HT1080 (cell line): ENCODE data around the gene KIRREL1. TPM values are rescaled to one million over a fixed set of nuclear protein-coding genes. Genes with fewer than 3 reads are reported as not detected.

Experiments
- DNase-seq: peaks from one replicate; pipeline ENCODE4 v3.0.0-alpha.2; 2015; ENCODE audit warnings: low read depth
- polyA plus RNA-seq, 2 experiments: library from polyadenylated mRNA; depleted of rRNA; stranded (reverse); fragments of >200 nt; gene quantifications; 2 replicates each; pipeline ENCODE4 v1.2.3, GENCODE V29; 2015
- total RNA-seq: library from RNA; depleted of rRNA; stranded (reverse); fragments of >200 nt; shearing (Covaris generic); gene quantifications from 2 replicates; pipeline ENCODE4 v1.2.3, GENCODE V29; 2014; rRNA removed

KIRREL1 gene
- 58.3 and 68.8 TPM in 2 replicates for total RNA-seq
- polyA plus RNA-seq (2015; cell fraction: cytosol; rRNA removed), result 35.1 and 39.9 TPM in 2 replicates
- 78.7 and 83.3 TPM in 2 replicates for polyA plus RNA-seq (2015; cell fraction: nucleus; rRNA removed)

DNA sequence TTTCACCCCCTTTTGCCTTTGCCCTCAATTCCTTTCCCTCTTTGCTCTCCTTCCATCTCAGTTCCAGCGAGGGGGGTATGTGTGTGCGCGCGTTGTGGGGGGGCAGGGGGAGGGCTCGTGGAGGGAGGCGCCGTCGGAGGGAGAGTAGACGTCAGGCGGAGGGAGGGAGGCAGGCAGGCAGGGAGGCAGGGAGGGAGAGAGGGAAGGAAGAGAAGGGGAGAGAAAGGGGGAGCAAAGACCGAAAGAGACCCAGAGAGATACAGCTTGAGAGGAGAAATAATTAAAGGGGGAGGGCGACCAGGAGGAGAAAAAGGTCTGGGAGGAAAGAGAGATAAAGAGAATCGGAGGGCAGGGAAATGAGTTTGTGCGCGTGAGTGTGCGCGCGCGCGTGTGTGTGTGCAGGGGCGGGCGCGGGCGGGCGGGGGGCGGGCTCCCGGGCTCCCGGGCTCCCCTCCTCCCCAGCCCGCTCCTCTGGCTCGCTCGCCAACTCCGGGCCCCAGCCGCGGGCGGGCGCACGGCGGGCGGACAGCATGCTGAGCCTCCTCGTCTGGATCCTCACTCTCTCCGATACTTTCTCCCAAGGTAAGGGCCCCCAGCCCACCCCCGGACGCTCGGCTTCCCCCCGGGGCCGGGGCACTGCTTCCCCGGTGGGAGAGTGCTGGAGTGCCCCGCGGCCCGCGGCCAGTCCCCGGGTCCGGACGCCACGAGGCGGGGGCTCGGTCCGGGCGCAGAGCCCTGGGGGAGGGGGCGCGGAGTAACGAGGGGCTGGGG is at the start of gene KIRREL1:
KIRREL1 (plus strand) TSS at position 499 of the 771 bp plus-strand sequence; CDS start at position 531, 32 bp downstream.
- DNase-seq, result peak; percentile 63

DNA sequence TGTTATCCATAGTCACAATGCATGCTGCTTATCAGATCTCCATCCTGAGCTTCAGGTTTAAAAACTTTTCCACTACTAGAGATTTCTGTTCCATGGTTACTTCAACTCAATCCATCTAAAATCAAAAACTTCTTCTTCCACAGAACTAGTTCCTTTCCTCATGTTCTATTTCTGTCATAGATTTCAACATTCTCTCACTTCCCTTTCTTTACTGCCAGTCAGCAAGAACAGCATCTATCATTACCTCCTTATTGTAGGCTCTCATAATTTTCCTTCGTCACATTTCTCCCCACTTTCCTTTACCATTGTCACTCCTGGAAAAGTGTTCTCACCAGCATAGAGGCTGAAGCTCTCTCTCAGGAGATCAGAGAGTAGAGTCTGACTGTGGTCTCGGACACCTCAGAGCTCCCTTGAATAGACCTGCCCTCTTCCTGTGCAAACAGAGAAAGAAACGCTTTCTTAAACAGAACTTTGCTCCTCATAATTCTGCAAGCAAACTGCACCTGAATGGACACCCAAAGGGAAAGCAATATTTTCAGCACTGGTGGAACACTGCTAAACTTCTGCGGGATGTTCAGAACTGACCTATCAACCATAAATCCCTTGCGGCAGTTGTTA is 48.7 kb upstream of the KIRREL1 start:
- DNase-seq, result no peak

DNA sequence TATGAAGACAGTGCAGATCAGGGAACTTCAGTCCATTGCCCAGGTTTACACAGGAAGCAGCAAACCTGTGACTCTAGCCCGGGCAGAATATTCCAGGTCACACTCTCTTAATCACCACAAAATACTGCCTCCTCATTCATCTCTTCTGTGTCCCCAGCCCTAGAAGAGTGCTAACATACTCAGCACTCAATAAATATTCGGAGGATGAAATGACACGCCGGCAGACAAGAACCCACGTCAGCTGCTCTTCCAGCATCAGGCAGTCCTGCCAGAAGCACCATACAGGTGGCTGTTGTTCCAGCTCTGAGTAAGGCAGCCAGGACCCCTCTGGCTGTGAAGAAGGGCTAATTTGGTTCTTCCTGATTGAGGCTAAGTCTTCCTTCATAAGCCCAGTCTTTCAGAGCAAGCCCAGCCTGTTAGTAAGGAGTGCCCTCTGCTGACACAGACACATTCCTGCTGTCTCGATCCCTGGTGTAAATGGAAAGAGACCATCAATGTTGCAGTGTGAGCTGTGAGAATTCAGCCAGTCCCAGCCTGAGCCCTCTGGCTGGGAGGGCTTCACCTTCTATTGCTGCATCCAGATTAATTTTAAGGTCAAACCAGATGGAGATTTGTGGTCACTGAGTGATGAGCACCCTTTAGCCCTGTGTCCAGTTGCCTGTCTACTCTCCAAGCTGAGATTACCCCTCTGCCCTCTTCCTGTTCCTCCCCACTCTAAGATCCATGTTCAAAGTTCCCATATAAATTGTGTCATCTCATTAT is 45.0 kb upstream of the KIRREL1 start:
- peak; percentile 53 for DNase-seq

DNA sequence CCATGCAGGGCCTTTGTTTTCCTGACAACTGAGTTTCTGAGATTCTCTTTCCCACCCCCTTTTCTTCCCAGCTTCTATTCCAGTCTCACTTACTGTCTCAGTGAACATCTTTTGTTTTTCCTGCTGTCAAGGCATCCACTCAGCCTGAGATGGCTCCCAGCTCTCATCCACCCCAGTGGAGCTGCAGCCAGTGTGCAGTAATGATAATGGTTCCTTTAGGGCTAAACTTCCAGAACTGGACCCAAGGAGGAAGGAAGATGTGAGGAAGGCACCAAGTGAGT is 44.4 kb upstream of the KIRREL1 start:
- DNase-seq, result no peak

DNA sequence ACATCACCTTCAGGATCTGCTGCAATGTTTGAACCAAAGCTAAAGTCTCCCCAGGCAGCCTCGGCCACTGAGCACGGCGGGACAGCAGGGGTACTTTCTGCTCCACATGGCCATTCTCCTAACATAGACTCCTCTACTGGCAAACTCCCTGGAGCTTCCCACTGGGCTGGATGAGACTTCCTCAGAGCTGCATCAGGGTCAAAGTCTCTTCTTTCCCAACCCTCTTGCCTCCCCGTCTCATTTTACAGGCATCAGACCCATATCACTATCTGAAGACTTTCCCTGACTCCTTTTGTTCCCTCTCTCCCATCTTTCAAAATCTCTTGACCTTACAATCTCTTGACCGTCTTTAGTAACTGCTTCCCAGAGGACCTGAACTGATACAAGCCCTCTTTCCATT is 42.2 kb upstream of the KIRREL1 start:
- DNase-seq, result no peak

DNA sequence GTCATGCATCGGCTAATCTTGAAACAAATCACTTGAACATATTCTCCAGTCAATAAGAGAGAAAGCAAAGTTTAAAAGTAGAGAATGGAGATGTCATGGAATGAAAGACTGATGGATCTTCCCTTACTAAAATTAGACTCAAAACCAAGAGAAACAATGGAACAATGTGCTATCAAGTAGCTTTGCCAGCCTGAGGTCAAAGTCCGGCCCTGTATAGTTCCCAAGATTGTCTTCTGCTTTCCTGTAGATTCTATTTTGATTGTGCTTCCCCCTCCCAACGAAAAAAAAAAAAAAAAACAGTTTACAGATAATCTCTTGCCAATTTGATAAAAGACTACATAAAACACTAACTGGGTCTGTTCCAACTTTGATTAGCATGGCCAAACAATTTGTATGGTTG is 40.8 kb upstream of the KIRREL1 start:
- no peak for DNase-seq

DNA sequence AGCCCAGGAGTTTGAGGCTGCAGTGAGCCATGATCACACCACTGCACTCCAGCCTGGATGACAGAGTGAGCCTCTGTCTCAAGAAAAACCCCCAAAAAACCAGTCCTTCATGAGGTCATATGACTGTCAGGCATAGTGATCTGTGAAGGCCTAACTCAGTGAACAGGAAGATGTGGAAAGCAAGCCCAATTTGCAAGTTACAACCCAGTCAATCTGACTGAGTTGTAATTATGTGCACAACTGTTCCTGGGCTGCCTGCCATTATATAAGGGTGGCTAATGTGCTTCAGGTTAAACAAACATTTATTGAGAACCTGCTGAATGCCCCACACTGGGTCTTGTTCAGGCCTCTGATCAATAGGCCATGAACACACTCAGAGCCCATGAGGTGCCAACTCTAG is 38.2 kb upstream of the KIRREL1 start:
- no peak for DNase-seq

DNA sequence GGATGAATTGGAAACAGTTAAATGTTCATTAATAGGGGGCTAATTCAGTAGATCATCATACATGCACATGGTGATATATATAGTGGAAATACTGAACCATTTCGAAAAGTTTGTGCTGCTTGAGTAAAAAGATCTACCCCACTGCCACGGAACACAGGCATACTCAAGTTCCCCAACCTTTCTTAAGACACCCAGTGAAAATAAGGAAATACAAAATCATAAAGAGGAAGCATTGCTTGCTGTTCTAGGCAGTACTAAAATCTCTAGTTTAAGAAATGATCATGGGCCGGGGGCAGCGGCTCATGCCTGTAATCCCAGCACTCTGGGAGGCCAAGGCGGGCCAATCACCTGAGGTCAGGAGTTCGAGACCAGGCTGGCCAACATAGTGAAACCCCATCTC is 37.6 kb upstream of the KIRREL1 start:
- DNase-seq, result no peak

DNA sequence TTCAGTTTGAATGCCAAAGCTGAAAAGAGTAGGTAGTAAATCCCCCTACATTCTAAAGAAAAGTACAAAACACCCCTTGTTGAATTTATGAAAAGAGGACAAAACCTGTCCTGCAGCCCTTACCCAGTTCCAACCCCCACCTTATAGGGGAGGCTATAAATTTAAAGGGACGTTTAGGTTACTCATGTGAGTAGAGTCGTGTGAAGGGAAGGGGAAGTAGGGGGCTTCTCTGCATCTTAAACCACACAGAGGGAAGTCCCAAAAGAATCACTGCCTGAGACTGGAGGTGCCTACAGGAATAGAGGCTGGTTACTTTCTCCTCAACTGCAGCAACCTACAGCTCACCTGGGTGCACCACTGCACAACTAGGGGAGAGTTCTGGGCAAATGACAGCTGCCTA is 36.7 kb upstream of the KIRREL1 start:
- DNase-seq, result no peak

DNA sequence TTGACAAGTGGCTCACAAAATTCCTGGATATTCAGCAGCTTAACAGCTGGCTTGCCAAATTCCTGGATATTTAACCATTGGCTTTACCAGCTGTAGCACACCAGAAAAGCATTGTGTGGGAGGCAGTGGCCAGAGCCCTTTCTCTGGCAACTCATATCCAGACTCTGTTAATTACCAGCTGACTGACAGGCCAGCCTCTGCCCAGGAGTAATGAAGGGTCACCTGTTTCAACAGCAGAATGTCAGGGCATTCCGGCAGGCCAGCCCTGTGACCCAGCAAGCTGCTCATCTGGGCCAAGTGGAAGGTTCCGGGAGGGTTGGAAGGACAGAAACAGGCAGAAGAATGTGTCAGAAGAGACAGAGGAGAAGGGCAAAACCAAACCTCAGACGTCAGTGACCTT is 35.2 kb upstream of the KIRREL1 start:
- no peak for DNase-seq

DNA sequence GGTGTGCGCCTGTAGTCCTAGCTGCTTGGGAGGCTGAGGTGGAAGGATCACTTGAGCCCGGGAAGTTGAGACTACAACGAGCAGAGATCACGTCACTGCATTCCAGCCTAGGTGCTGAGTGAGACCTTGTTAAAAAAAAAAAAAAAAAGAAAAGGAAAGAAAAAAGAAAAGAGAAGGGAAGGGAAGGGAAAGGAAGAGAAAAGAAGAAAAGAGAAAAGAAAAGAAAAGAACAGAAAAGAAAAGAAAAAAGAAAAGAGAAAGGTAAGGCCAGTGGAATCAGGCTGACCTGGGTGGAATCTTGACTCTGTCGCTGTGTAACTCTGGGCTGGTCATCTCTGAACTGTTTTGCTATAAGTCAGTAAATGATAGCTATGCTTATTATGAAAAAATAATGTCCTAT is 33.7 kb upstream of the KIRREL1 start:
- no peak for DNase-seq

DNA sequence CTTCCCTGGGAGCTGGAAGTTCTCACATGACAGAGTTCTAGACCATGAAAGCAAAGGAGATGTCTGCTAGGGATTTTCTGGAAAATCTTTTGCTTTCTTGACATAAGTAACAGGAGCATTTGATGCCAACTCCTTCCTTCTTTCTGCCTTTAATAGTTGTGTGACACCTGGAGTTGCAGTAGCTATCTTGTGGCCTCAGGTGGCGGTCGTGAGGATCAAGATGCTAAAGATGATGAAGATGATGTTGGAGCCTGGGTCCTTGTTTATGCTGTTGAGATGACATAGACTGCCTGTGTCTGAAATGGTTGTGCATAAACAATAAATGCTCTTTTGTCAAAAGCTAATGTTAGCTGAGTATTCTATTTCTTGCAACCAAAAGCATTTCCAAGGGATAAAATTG is 32.7 kb upstream of the KIRREL1 start:
- DNase-seq, result no peak

DNA sequence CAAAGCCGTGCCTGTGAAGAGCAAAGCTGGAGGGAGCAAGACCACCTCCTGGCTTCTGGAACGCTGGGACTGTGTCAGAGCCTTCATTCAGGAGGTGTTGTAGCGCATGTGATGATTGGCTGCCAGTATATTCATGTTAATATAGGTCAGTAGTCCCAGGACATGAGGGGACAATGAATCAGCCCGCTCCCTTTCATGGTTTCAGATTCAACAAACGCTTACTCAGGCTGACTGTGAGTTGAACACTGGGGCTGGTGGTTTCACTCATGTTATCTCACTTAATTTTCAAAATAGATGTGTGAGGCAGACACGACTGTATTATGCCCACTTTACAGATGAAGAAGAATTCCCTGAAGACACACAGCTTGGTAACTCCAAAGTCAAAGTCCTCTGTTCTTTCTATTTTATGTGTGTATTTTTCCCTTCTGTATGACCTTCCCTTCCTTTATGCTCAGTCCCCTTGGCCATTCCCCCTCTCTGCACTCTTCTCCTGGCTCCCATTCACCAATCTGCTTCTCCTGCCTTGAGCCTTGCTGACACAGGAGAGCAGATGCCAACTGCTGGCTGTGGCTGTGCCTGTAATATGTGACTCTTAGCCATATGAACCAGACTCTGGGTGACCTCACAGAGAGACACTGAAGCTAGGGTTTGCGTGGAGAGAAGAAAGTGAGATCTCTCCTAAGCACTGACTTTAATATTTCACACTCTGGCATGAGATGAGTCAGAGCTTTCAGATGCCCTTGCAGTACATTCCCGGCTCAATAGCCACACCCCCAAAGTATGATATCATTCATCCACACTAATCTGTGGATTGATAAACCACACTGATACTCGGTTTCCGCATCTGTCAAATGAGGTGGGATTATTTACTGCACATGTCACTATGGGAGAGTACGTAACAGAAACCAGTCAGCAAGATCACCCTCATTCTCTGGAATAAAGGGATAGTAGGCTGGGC is 31.4 kb upstream of the KIRREL1 start:
- peak; percentile 76 for DNase-seq

DNA sequence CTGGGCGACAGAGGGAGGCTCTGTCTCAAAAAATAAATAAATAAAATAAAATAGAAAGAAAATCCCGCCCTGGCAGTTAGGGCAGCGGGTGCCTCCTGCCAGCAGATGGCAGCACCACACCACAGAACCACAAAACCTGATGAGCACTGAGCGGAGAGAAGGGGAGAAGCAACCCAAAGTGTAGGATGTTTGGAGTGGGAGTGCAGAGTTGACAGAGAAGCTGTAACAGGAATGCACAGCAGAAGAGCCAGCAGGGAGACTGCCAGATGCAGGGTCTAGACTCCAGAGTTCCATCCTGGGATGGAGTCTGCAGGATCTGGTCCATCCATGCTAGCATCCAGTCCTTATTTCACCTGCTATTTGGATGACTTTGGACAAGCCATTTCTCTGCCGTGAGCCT is 29.7 kb upstream of the KIRREL1 start:
- peak; percentile 66 for DNase-seq

DNA sequence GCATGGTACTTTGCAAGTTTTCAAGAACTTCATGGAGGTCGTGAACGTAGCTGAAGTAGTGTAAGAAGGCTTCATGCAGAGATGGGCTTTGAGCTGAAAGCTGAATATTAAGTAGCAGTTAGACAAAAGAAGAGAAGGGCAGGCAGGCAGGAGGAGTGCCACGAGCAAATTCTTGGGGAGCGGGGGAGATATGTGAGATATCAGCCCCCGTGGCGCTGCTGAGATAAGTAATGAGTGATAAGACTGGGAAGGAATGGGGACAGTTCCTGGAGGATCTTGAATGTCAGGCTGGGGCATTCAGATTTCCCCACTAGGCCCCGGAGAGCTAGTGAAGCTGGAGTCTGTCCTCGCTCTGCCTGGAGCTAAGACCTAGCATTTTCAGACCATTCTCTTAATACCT is 27.9 kb upstream of the KIRREL1 start:
- no peak for DNase-seq

DNA sequence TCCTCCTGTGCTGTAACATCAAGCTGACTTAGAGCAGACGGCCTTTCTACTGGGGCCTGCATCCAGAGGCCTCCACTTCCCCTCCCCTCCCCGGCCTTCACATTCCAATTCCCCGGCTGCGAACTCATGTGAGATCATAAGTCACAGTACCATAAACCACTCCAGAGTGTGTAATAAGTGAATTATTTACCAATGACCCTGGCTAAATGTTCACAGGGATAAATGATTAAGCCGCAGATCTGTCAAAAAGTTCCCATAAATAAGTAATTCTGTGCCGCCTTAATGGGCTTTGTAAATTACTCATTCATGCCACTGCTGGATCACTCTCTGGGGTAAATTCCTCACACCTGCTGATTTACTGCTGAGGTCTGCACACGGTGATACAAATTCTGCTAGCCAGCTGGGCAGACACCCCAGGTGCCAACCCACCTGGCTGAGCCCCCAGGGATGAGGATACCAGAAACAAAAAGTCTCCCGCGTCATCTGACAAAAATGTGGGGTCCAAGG is 27.4 kb upstream of the KIRREL1 start:
- no peak for DNase-seq

DNA sequence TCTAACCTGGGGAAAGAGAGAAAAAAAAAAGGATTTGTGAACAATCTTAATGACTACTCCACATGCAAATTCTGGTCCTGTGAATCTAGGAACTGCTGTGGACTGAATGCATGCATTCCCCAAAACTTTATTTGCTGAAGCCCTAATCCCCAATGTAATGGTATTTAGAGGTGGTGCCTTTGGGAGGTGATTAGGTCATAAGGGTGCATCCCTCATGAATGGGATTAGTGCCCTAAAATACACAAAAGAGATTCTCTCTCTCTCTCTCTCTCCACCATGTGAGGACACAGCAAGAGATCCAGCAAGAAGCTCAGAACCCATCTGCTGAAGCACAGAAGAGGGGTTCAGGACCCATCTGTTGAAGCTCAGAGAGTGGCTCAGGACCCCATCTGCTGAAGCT is 26.2 kb upstream of the KIRREL1 start:
- no peak for DNase-seq

DNA sequence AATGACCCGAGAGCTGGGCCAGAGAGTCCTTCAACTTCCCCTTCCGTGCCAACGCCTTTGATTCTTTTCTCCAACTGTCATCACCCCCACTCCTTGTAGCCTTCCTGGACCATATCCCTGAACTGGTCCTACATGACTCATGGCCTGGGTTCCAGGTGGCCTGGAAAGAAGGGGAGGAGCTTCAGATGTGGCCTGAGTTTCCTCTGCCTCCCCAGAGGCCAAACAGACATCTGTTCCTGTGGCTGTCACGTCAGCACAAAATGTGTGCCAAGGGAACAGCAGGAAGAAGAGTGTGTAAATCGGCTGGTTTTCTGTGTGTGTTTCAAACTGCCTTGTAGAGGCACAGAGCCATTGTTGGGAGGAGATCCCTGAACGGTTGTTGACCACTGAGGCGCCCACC is 24.9 kb upstream of the KIRREL1 start:
- peak; percentile 84 for DNase-seq

DNA sequence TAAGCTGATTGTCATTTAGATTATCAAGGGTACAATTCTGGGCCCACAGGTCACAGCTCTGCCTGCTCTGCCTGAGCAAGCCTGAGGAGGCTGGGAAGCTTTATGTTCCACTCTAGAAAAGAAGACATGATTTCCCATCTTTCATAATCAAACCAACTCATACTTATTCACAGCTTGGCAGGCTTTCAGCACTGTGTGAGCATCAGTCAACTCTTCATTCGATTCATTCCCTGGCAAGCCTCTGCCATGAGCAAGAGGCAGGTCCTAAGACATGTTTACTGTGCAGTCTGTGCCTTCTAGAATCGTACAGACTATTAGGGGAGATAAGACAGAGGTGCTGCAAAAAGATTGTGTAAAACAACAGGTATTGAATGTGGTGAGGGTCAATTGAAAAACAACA is 24.5 kb upstream of the KIRREL1 start:
- peak; percentile 83 for DNase-seq

DNA sequence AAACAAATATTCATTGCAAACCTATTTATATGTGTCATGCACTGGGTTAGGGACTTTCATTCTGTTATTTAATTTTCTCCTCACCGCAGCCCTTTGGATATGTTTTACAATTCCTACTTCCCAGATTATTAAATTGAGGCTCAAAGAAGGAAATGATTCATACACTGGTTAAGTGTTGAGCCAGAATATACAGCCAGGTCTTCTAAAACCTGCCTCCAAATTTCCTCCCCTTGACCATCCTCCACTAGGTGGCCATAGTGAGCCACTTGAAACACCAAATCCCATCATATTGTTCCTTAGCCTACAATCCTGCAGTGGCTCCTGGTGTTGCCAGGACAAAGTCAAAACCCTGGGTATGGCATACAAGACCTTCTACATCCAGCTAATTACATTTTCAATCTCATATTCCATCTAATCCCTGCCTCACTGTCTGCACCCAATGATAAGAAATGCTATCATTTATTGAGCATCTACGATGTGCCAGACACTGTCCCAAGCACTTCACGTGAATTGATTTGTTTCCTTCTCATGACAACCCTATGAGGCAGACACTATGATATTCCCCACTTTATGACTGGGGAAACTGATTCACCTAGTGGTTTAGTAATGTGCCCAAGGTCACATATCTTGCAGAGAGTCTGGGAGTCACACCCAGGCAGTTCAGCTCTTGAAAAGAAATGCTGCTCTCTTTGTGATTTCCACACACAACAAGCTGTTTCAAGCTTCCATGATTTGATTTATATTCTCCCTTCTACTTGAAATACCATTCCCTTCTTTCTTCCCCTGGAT is 23.6 kb upstream of the KIRREL1 start:
- peak; percentile 93 for DNase-seq
